Astrocyte (in vitro differentiated cells and primary cell): ENCODE measurements around the gene NPLOC4. TPM values are rescaled to one million over a fixed set of nuclear protein-coding genes. Genes with fewer than 3 reads are reported as not detected.
"Not testable (repeated sequence)": the region's sequence is repeated elsewhere in the genome, so short reads cannot be mapped to it uniquely, and the experiment has no call there.

Source experiments
- DNase-seq: peaks from one replicate; pipeline ENCODE4 v3.0.0-alpha.2; 2010; ENCODE audit warnings: low read depth
- FAIRE-seq: peaks from 2 replicates; lab custom pipeline; 2011; peaks lifted over from hg19 to GRCh38; lab: Jason Lieb, UNC
- H2AFZ ChIP-seq: 2 replicates; pipeline ENCODE4 v1.6.0; 2012; ENCODE audit warnings: low read depth, low read length, inconsistent platforms
- H3K27ac ChIP-seq: 2 replicates; pipeline ENCODE4 v1.5.1; 2011; ENCODE audit warnings: low read depth, low read length, inconsistent platforms
- H3K27me3 ChIP-seq: 2 replicates; pipeline ENCODE4 v1.6.0; 2011; ENCODE audit warnings: low read length, inconsistent platforms; ENCODE audit not compliant: insufficient read depth
- H3K36me3 ChIP-seq: 2 replicates; pipeline ENCODE4 v1.5.1; 2011; ENCODE audit warnings: low read length, inconsistent platforms; ENCODE audit not compliant: insufficient read depth
- H3K4me1 ChIP-seq: 2 replicates; pipeline ENCODE4 v1.5.1; 2011; ENCODE audit warnings: low read length, inconsistent platforms; ENCODE audit not compliant: insufficient read depth
- H3K4me2 ChIP-seq: 2 replicates; pipeline ENCODE4 v1.6.0; 2012; ENCODE audit warnings: low read length, inconsistent platforms
- H3K4me3 ChIP-seq: 2 replicates; pipeline ENCODE4 v1.5.1; 2011; ENCODE audit warnings: low read depth, mild to moderate bottlenecking, low read length, inconsistent platforms; ENCODE audit not compliant: insufficient read depth
- H3K79me2 ChIP-seq: 2 replicates; pipeline ENCODE4 v1.6.0; 2012; ENCODE audit warnings: mild to moderate bottlenecking, low read length, inconsistent platforms; ENCODE audit not compliant: insufficient read depth
- H3K9ac ChIP-seq: 2 replicates; pipeline ENCODE4 v1.6.0; 2012; ENCODE audit warnings: mild to moderate bottlenecking, low read length, inconsistent platforms
- H3K9me3 ChIP-seq: 2 replicates; pipeline ENCODE4 v1.5.1; 2012; ENCODE audit warnings: low read depth, mild to moderate bottlenecking, low read length, inconsistent platforms; ENCODE audit not compliant: insufficient read depth
- H4K20me1 ChIP-seq: 2 replicates; pipeline ENCODE4 v1.6.0; 2012; ENCODE audit warnings: low read length, inconsistent platforms; ENCODE audit not compliant: insufficient read depth
- H3K27ac Mint-ChIP-seq: one replicate; pipeline ENCODE4 v1.8.0; 2021; ENCODE audit warnings: mild to moderate bottlenecking, mixed read lengths; ENCODE audit not compliant: unreplicated experiment
- H3K27me3 Mint-ChIP-seq: one replicate; pipeline ENCODE4 v1.8.0; 2021; ENCODE audit warnings: low read depth, mixed read lengths; ENCODE audit not compliant: unreplicated experiment
- H3K36me3 Mint-ChIP-seq: one replicate; pipeline ENCODE4 v1.8.0; 2021; ENCODE audit warnings: low read depth, mixed read lengths; ENCODE audit not compliant: unreplicated experiment
- H3K4me1 Mint-ChIP-seq: one replicate; pipeline ENCODE4 v1.8.0; 2021; ENCODE audit warnings: low read depth, mixed read lengths; ENCODE audit not compliant: unreplicated experiment
- H3K4me3 Mint-ChIP-seq: one replicate; pipeline ENCODE4 v1.8.0; 2021; ENCODE audit warnings: mild to moderate bottlenecking, moderate library complexity, mixed read lengths; ENCODE audit not compliant: unreplicated experiment
- H3K9me3 Mint-ChIP-seq: one replicate; pipeline ENCODE4 v1.8.0; 2021; ENCODE audit warnings: mild to moderate bottlenecking, mixed read lengths; ENCODE audit not compliant: unreplicated experiment
- EZH2 ChIP-seq: IDR thresholded peaks from 2 replicates; pipeline ENCODE4 v1.6.1; 2012; ENCODE audit warnings: mild to moderate bottlenecking, low read length, inconsistent platforms; ENCODE audit not compliant: insufficient read depth
- total RNA-seq: library from RNA; stranded (reverse); gene quantifications from 2 replicates; pipeline ENCODE4 v1.2.1, GENCODE V29; 2021
- TF ChIP-seq, protein P1 (sequence below): IDR thresholded peaks from 2 replicates; pipeline ENCODE4 v1.5.1; 2011; ENCODE audit warnings: low read depth, mild to moderate bottlenecking, inconsistent platforms, low read length, moderate library complexity; ENCODE audit not compliant: insufficient read depth

NPLOC4 gene
- total RNA-seq, 1 donor from 2014 or later, result 125 TPM

DNA sequence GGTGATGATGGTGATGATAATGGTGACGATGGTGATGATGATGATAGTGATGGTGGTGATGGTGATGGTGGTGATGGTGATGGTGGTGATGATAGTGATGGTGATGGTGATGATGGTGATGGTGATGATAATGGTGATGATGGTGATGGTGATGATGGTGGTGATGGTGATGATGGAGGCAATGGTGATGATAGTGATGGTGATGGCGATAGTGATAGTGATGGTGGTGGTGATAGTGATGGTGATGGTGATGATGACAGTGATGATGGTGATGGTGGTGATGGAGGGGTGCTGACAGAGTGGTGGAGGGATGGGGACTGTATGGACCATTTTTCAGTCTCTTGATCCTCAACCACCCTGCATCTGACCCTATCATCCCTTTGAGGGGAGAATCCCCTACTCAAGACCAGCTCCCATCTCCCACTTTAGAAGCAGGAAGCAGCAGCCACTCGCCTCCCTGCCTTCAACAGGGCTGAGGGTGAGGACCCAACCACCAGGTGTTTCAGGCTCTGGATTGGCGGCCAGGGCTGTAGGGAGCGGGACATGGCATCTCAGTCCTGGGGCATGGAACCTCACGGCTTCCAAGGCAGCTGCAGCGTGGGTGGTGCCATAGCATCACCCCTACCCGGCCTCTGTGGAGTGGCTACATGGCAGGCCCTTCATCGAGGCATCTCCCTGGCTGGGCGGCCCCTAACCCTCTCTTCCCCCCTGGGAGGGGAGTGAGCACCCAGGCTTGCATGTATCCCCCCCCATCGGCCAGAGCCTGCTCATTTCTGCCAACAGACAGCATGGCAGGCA is 104.2 kb downstream of the NPLOC4 start:
- DNase-seq (no peak), FAIRE-seq (no peak)
- Histone ChIP-seq H4K20me1 (no peaks in the 10 kb centered on the region), H2AFZ (no peak overlapping the region), H3K4me1 (peaks cover 4% of the 10 kb centered on the region), H3K9ac (no peak overlapping the region), H3K27ac (no peak overlapping the region), H3K4me2 (no peak overlapping the region), H3K27me3 (peaks cover 9% of the 10 kb centered on the region), H3K9me3 (no peaks in the 10 kb centered on the region), H3K4me3 (no peak overlapping the region), H3K79me2 (no peaks in the 10 kb centered on the region), H3K36me3 (no peaks in the 10 kb centered on the region)
- no peaks in the 10 kb centered on the region for H3K4me1 Mint-ChIP-seq
- TF ChIP-seq, protein P1, sequence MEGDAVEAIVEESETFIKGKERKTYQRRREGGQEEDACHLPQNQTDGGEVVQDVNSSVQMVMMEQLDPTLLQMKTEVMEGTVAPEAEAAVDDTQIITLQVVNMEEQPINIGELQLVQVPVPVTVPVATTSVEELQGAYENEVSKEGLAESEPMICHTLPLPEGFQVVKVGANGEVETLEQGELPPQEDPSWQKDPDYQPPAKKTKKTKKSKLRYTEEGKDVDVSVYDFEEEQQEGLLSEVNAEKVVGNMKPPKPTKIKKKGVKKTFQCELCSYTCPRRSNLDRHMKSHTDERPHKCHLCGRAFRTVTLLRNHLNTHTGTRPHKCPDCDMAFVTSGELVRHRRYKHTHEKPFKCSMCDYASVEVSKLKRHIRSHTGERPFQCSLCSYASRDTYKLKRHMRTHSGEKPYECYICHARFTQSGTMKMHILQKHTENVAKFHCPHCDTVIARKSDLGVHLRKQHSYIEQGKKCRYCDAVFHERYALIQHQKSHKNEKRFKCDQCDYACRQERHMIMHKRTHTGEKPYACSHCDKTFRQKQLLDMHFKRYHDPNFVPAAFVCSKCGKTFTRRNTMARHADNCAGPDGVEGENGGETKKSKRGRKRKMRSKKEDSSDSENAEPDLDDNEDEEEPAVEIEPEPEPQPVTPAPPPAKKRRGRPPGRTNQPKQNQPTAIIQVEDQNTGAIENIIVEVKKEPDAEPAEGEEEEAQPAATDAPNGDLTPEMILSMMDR, result no peak
- TF ChIP-seq EZH2, result no peak
- H3K9me3 Mint-ChIP-seq, result no peaks in the 10 kb centered on the region
- no peak overlapping the region for H3K27ac Mint-ChIP-seq
- peaks cover 3% of the 10 kb centered on the region for H3K36me3 Mint-ChIP-seq
- no peaks in the 10 kb centered on the region for H3K27me3 Mint-ChIP-seq
- no peak overlapping the region for H3K4me3 Mint-ChIP-seq

- not testable (repeated sequence) for H4K20me1 ChIP-seq, H3K4me3 Mint-ChIP-seq, H3K9ac ChIP-seq, H3K36me3 ChIP-seq, H3K9me3 Mint-ChIP-seq, H3K4me2 ChIP-seq, H3K36me3 Mint-ChIP-seq, H3K27ac ChIP-seq, H3K4me1 Mint-ChIP-seq, H3K4me1 ChIP-seq, DNase-seq, H3K27me3 ChIP-seq, H3K79me2 ChIP-seq, H3K4me3 ChIP-seq, H3K9me3 ChIP-seq, H3K27ac Mint-ChIP-seq, H3K27me3 Mint-ChIP-seq, H2AFZ ChIP-seq
- peak; percentile 83 for FAIRE-seq
These were observed 104.9 kb downstream of the NPLOC4 start for GRCh38 chr17:81531998-81532404.

GRCh38 chr17:81531013-81531412 is 105.9 kb downstream of the NPLOC4 start:
- H3K27me3 Mint-ChIP-seq, H3K79me2 ChIP-seq, H3K27me3 ChIP-seq, H3K4me3 ChIP-seq, H3K4me3 Mint-ChIP-seq, DNase-seq, H3K9ac ChIP-seq, H3K4me1 ChIP-seq, H3K9me3 Mint-ChIP-seq, H2AFZ ChIP-seq, H3K4me1 Mint-ChIP-seq, H3K4me2 ChIP-seq, FAIRE-seq, H3K27ac ChIP-seq, H4K20me1 ChIP-seq, H3K27ac Mint-ChIP-seq, H3K9me3 ChIP-seq, H3K36me3 ChIP-seq, H3K36me3 Mint-ChIP-seq: not testable (repeated sequence)
